ENCODE data around the gene COPB1. TPM values are rescaled to one million over a fixed set of nuclear protein-coding genes. Genes with fewer than 3 reads are reported as not detected.

Gene COPB1, protein sequence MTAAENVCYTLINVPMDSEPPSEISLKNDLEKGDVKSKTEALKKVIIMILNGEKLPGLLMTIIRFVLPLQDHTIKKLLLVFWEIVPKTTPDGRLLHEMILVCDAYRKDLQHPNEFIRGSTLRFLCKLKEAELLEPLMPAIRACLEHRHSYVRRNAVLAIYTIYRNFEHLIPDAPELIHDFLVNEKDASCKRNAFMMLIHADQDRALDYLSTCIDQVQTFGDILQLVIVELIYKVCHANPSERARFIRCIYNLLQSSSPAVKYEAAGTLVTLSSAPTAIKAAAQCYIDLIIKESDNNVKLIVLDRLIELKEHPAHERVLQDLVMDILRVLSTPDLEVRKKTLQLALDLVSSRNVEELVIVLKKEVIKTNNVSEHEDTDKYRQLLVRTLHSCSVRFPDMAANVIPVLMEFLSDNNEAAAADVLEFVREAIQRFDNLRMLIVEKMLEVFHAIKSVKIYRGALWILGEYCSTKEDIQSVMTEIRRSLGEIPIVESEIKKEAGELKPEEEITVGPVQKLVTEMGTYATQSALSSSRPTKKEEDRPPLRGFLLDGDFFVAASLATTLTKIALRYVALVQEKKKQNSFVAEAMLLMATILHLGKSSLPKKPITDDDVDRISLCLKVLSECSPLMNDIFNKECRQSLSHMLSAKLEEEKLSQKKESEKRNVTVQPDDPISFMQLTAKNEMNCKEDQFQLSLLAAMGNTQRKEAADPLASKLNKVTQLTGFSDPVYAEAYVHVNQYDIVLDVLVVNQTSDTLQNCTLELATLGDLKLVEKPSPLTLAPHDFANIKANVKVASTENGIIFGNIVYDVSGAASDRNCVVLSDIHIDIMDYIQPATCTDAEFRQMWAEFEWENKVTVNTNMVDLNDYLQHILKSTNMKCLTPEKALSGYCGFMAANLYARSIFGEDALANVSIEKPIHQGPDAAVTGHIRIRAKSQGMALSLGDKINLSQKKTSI
- 10 to 100 TPM; 62.8 to 66.0 (median 64.8) TPM for total RNA-seq

DNA sequence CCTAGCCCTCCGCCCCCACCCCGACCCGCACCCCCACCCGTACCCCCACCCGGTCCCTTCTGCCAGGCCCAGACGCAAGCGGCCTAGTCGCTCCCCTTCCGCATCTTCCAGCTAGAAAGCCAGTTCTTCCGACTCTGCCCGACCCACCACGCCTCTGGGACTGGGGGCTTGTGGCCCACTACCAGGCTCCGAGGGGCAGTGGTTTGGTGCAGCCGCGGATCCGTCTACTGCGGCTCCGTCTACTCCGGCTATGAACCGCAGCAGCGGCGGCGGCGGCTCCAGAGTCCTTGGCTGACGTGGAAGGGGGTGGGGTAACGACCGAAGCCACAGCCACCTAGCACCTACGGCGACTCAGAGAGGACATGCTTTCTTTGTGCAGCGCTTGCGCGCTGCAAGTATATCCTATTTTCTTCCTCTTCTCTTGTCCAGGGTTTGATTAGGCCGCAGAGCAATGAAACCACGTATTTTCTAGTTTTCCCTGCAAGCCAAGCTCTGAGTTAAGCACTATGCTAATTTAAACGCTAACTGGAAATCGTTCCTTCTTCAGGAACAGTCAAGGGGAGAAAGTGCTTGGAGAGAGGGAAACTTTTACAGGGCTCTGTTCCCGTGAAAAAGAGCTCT, at the start of gene COPB1:
Gene COPB1, minus strand, starts transcription at position 252 of the 621 bp plus-strand sequence. CDS start 883 bp downstream, outside the sequence.
- Histone ChIP-seq H3K9me3 (no peaks in the 10 kb centered on the region), H3K27me3 (no peaks in the 10 kb centered on the region), H3K27ac (peak within 1 kb of the TSS; percentile 92), H3K4me3 (peak within 1 kb of the TSS; percentile 94), H3K36me3 (peaks cover 41% of the 10 kb centered on the region), H3K4me1 (peaks cover 34% of the 10 kb centered on the region)
- peak; percentile 94 to 95 for DNase-seq (ENCODE audit: low spot score in 2 of 2)
- TF ChIP-seq, protein P1, sequence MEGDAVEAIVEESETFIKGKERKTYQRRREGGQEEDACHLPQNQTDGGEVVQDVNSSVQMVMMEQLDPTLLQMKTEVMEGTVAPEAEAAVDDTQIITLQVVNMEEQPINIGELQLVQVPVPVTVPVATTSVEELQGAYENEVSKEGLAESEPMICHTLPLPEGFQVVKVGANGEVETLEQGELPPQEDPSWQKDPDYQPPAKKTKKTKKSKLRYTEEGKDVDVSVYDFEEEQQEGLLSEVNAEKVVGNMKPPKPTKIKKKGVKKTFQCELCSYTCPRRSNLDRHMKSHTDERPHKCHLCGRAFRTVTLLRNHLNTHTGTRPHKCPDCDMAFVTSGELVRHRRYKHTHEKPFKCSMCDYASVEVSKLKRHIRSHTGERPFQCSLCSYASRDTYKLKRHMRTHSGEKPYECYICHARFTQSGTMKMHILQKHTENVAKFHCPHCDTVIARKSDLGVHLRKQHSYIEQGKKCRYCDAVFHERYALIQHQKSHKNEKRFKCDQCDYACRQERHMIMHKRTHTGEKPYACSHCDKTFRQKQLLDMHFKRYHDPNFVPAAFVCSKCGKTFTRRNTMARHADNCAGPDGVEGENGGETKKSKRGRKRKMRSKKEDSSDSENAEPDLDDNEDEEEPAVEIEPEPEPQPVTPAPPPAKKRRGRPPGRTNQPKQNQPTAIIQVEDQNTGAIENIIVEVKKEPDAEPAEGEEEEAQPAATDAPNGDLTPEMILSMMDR (IDR thresholded peaks at IDR 0.05), result no peak
- TF ChIP-seq POLR2A (IDR thresholded peaks at IDR 0.05) (peak in 1 of 2 donors; percentile 84), POLR2AphosphoS5 (IDR thresholded peaks at IDR 0.05) (peak in 2 of 3 donors; percentile 78 to 91)
- WGBS, result 0% methylated on average over 21 of the region's 37 CpGs

DNA sequence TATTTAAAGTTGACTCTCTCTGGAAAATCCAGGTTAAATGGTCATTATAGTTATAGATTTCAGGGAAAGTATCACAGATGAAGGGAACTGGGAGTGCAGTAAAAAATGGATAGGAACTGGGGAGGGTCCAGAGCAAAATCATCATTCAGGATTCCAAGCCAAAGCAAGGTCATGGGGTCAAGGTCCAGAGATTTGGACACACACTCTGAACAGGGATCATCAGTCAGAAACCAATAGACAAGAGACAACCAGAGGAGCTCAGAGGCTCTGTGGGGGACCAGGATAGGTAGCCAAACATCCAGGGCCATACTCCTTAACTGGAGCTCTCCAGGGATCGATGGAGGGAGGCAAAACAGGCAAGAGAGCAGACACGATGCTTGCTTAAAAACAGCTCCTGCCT, 47.8 kb upstream of the COPB1 start:
- TF ChIP-seq, protein P1 (IDR thresholded peaks at IDR 0.05), result no peak
- TF ChIP-seq POLR2A (IDR thresholded peaks at IDR 0.05), result no peak
- Histone ChIP-seq H3K36me3 (no peaks in the 10 kb centered on the region), H3K4me1 (no peaks in the 10 kb centered on the region), H3K27me3 (no peaks in the 10 kb centered on the region), H3K27ac (no peak overlapping the region), H3K4me3 (no peak overlapping the region), H3K9me3 (no peaks in the 10 kb centered on the region)
- 53% methylated on average over 2 of the region's 2 CpGs for WGBS
- no peak for DNase-seq (ENCODE audit: low spot score in 2 of 2)

DNA sequence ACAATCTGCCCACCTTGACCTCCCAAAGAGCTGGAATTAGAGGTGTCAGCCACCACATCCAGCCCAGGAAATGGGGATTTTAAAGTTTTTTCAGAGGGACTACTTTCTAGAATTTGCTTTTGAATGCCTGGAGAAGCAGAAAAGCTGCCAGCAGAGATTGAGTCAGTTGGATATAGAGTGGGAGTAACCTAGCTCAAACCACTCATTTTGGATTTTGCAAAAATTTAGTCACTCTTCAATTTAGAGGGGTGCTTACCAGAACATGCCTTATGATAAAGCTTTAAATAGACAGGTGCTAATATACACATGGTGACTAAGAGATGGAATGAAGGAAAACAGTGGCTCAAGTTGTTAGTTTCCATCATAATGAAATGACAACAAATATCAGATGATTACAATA, 47.1 kb upstream of the COPB1 start:
- H3K4me3 ChIP-seq, result no peak overlapping the region
- H3K36me3 ChIP-seq, result no peaks in the 10 kb centered on the region
- H3K9me3 ChIP-seq, result no peaks in the 10 kb centered on the region
- H3K27me3 ChIP-seq, result no peaks in the 10 kb centered on the region
- TF ChIP-seq EP300 (IDR thresholded peaks at IDR 0.05), result no peak
- no peak for TF ChIP-seq POLR2AphosphoS5 (IDR thresholded peaks at IDR 0.05)
- TF ChIP-seq, protein P1 (IDR thresholded peaks at IDR 0.05), result no peak
- TF ChIP-seq POLR2A (IDR thresholded peaks at IDR 0.05), result no peak
- no peak for DNase-seq (ENCODE audit: low spot score in 2 of 2)
- no peak overlapping the region for H3K27ac ChIP-seq
- no peaks in the 10 kb centered on the region for H3K4me1 ChIP-seq

DNA sequence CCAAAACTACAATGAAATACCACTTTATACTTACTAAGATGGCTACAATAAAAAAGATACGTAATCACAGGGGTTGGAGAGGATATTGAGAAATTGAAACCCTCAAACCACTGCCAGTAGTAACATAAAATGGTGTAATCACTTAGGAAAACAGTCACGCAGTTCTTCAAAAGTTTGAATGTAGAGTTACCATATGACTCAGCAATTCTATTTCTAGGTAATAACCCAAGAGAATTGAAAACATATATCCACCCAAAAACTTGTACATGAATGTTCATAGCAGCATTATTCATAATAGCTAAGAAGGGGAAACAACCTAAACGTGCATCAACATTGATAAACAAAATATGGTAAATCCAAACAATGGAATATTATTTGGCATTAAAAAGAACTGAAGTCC, 45.0 kb upstream of the COPB1 start:
- Histone ChIP-seq H3K36me3 (no peaks in the 10 kb centered on the region), H3K27me3 (no peaks in the 10 kb centered on the region), H3K27ac (no peak overlapping the region), H3K9me3 (no peaks in the 10 kb centered on the region), H3K4me1 (peaks cover 5% of the 10 kb centered on the region), H3K4me3 (no peak overlapping the region)
- WGBS, result 67% methylated on average over 3 of the region's 3 CpGs
- TF ChIP-seq EP300 (IDR thresholded peaks at IDR 0.05) (no peak), POLR2A (IDR thresholded peaks at IDR 0.05) (no peak), POLR2AphosphoS5 (IDR thresholded peaks at IDR 0.05) (no peak)
- TF ChIP-seq, protein P1 (IDR thresholded peaks at IDR 0.05), result no peak
- no peak for DNase-seq (ENCODE audit: low spot score in 2 of 2)
